HG03565 (cell line): Measurements from ENCODE around the gene NINJ2.
A peak's percentile ranks its signal among the peaks of the same experiment; 100 is the strongest.
"Not testable (repeated sequence)": the region's sequence is repeated elsewhere in the genome, so short reads cannot be mapped to it uniquely, and the experiment has no call there.

Experiments used
- ATAC-seq: cut with Tn5 transposase; IDR thresholded peaks from one replicate; pipeline ENCODE4 v1.9.1; 2021; ENCODE audit warnings: mild to moderate bottlenecking, moderate library complexity; ENCODE audit not compliant: unreplicated experiment

The NINJ2 gene

DNA sequence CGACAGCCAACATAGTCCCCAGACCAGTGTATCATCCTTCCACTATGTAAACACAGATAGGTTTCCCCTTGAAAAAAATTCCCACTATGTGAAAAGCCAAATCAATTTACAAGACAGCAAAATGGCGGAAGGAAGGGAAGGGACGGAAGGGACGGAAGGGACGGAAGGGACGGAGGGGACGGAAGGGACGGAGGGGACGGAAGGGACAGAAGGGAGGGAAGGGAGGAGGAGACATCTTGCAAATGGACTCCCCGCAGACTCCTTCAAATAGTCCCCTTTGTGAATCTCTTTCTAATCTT, 75.3 kb downstream of the NINJ2 start:
- ATAC-seq = no peak

DNA sequence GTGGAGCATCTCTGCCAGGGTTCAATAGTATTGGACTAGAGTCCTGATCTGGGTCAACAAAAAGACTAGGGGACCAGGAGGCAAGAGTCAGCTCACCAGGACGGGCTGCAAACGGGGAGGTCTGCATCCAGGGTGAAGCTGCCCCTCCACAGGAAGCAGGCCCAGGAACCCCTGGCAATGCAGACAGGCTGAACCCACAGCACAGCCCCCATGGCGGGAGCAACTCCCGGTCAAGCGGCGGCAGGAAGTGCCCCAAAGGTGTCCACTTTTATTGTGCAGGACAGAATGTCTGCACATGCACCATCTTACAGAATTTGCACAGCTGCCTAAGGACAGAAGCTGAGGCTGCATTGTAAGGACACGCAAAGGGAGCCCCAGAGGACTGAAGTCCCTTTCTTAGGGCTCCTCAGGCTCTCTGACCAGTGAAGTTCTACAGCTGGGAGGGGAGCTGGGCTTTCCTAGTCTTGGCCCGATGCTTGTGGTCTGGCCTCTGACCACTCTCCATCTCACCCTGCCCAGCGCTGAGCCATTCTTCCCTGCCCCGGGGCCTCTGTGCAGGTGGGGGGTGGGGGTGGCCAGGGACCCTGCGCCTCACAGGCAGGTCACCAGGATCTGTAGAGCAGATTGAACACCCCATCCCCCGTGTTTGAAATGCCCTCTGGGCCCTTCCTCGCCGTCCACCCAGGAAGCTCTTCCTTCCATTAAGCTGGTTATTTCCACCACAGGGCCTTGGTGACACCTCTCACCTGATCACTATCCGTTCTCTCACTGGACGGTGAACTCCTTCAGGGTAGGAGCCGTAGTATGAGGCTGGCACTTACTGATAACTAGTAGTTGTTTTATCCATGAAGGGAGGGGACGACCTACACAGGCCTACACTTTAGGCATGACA, 75.9 kb downstream of the NINJ2 start:
- no peak for ATAC-seq

- no peak for ATAC-seq
Observed at GRCh38 chr12:586318-587071, 76.8 kb downstream of the NINJ2 start.

DNA sequence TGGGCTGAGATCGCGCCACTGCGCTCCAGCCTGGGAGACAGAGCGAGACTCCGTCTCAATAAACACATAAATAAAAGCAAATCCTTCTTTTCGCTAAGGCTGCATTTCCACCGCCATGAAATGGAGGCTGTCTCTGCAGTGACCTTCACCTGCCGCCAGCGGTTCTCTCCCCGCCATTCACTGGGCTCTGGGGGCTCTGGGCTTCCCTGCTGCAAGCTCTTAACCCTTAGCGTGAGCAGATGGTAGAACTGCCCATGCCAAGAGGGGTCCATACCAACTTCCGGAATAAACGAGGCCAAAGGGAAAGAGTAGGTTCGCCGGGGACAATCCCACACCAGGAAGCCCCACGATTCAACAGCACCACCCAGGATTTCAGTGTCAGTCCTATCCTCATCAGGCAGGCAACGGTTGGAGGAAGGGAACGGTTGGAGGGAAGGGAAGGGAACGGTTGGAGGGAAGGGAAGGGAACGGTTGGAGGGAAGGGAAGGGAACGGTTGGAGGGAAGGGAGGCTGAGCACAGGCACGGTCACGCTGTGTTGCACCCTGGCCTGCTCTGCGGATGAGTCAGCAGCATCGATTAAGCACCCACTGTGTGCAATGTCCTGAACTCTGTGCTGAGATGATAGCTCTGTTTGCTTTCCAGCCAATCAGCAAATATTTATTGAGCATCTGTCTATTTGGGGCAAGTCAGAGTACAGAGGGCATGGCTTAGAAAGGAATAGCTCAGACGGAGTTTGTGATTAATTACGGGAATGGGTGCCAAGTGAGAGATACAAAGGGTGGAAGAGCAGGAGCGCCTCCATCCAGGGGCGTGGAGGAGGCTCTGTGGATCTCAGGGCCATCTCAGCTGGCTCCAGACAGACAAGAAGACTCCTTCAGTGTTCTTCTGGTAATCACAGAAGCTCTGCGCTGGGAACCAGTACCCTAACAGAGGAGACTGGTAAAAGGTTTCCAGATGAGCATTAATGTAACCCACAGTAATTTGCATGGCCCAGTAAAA, 77.9 kb downstream of the NINJ2 start:
- ATAC-seq = no peak

GRCh38 chr12:583251-583869, 79.9 kb downstream of the NINJ2 start:
- no peak for ATAC-seq

DNA sequence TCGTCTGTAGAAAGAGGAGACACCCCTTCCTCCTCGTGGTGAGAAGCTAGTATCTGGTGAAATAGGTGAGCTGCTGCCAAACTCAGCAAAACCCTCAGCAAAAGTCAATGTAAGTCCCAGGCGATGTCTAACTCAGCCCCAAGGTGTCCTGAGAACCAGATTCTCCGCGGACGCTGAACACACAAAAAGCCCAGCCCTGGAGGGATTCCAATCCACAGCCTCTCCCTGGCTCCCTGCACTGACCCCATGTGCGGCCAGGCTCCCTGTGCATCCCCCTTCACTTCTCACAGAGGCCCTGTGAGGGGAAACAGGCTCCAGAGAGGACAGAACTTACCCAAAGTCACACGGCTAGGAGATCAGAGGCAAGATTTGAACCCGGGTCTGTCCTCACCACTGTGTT, 81.5 kb downstream of the NINJ2 start:
- ATAC-seq = no peak

GRCh38 chr12:581321-581720, 81.9 kb downstream of the NINJ2 start:
- no peak for ATAC-seq

GRCh38 chr12:580813-581212, 82.4 kb downstream of the NINJ2 start:
- no peak for ATAC-seq

DNA sequence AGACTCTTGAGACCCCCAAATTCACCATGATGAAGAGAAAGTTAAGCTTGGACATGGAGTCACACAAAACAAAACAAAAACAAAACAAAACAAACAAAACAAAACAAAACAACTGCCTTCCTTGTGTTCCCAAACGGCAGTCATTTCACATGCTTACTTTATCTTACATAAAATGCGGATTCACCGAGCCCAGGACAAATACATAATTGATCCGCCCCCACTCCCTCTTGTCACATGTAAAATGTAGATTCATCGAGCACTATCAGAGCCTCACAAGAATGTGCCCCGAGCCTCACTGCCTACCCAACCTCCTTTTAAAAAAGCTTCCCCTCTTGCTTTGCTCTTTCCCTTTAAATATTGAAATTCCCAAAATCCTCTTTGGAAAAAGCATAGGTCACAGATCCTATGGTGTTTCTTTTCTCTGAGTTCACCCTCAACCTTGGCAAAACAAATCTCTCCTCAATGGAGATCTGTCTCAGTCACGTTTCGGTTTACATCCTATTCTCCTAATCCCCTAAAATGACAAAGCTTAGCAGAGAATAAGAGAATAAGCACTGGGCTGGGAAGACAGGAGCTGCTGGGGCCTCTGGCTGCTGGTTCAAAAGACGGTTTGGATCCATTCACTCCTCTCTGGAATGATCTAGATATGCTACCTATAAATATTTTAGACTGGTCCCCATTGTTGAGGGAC, 83.7 kb downstream of the NINJ2 start:
- no peak for ATAC-seq

- ATAC-seq = no peak
Observed at GRCh38 chr12:578748-579419, 84.4 kb downstream of the NINJ2 start.

DNA sequence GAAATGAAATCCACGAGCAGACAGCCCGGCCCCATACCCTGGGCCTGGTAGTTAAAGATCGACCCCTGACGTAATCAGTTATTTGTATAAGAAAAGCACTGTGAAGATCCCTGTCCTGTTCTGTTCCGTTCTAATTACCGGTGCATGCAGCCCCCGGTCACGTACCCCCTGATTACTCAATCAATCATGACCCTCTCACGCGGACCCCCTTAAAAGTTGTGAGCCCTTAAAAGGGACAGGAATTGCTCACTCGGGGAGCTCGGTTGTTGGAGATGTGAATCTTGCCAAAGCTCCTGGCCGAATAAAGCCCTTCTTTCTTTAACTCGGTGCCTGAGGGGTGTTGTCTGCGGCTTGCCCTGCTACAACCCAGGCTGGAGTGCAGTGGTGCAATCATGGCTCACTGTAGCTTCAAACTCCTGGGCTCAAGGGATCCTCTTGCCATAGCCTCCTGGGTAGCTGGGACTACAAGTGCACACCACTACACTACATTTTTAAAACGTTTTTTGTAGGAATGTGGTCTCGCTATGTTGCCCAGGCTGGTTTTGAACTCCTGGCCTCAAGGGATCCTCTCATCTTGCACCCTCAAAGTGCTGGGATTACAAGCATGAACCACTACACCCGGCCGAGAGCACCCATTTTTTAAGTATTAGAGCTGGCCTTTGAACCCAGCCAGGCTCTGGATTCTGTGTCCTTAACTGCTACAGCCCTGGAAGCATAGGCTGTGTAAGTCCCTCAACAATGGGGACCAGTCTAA, 85.1 kb downstream of the NINJ2 start:
- ATAC-seq = not testable (repeated sequence)

GRCh38 chr12:576615-577110, 86.6 kb downstream of the NINJ2 start:
- no peak for ATAC-seq

DNA sequence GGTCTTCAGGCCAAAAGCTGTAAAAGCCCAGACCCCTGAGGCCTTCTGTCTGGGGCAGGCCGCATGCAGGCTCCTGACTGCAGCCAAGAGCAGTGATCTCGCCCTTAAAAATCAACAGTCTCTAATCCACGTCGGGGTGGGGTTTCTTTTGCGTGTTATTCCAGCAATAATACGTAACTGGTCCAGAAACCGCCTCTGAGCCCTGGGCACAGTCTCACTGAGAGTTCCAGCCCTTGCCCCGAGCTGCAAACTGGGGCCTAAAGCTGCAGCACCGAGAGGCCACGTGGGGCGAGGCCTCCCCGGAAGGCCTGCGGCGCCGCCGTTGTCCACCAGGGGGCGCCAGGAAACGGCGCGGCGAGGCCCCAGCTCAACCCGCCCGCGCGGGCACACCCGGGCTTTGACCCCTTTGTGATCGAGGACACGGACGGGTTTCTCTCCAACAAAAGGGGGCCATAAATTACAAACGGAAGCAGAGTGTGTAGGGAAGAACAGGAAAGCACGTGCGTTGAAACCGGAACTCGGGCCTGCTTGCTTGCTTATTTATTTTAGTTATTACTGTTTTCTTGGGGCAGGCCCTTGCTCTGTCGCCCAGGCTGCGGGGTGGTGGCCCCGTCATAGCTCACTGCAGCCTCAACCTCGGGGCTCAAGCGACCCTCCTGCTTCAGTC, 87.2 kb downstream of the NINJ2 start:
- peak; percentile 48 for ATAC-seq

DNA sequence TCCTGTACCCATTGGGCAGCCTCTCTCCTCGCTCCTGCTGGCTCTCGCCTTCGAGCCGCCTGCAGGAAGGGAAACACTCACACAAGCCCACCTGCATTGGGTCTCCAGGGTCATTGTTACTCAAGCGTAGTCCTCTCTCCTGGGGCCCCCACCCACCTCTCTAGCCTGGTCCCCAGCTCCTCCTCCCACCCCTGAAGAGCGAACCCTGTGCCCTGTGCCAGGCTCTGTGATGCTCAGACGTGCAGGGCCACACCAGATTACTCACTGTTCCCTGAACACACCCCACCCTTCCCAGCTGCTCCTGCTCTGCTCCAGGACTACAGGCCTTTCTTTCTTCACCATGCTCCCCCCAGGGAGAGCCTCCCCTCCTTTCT, 88.1 kb downstream of the NINJ2 start:
- no peak for ATAC-seq

DNA sequence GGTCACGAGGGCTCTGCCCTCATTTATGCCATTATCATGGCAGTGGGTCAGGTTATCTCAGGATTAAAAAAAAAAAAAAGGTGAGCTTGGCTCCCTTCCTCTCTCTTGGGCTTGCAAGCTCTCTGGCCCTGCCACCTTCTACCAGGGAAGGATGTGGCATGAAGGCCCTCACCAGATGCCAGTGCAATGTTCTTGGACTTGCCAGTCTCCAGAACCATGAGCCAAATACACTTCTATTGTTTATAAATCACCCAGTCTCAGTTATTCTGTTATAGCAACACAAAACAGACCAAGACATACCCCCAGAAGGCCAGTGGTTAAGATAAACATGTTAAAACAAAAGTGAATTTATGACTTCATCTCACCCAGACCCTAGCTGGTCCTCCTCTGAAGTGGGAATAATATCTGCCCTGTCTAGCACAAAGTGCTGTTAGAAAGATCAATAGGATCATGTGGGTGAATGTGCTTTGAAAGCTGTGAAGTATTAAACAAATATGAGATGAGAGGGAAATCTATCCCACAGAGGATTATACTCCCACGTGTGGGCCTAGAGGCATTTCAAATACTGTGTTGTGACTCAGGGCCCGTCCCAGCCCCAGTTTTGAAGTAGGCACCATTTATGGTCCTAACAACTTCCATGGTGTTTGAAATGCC, 88.6 kb downstream of the NINJ2 start:
- ATAC-seq = no peak

- no peak for ATAC-seq
Observed at GRCh38 chr12:573232-573631, 90.0 kb downstream of the NINJ2 start.

- no peak for ATAC-seq
Observed at GRCh38 chr12:572532-572899, 90.7 kb downstream of the NINJ2 start.
